Hematopoietic multipotent progenitor cell treated with erythropoietin and hydrocortisone succinate and interleukin-3 and kit ligand, for 15 days (in vitro differentiated cells): ENCODE results near the gene SUGCT.

Experiments
- DNase-seq: peaks from one replicate; pipeline ENCODE4 v3.0.0-alpha.2; 2015; ENCODE audit warnings: low spot score

The SUGCT gene

GRCh38 chr7:40773656-40774055, 638.9 kb downstream of the SUGCT start:
- DNase-seq = no peak

DNA sequence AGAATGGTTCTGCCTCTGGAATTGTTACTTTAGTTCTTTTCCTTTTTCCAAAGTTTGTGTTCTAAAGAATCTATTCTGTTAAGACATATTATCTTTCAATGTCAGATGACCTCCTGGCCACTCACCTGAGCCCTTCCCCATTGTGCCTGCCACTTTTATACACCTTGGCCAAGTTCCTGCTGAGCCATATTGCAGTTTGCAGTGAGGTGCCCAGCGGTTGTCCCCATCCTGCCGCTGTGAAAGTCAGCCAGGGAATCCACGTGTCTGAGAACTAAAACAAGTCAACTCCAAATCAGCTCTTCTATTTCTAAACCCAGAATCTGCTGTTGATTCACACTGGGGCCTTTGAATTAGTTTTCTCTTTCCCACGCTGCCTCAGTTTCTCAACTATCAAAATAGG, 641.1 kb downstream of the SUGCT start:
- no peak for DNase-seq

- no peak for DNase-seq
These were observed 643.0 kb downstream of the SUGCT start for GRCh38 chr7:40777730-40778312.

- no peak for DNase-seq
These were observed 645.7 kb downstream of the SUGCT start for GRCh38 chr7:40780460-40780859.

DNA sequence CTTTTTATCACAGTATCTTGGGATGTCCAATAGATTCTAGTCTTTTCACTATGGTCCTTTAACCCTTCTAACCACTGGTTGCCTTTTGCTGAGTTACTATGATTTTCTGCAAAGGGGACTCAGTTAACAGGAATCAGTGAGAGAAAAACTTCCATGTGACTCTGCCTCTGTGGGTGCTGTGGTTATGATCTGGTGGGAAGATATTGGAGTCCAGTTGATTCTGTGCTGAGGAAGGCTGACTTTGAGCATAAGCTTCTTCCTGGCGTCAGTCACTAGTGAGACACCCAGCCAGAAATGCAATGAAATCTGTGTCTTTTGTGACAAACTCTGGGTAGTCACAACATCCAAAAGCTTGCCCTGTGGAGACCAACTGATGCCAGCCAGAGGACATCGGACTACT, 648.0 kb downstream of the SUGCT start:
- no peak for DNase-seq

DNA sequence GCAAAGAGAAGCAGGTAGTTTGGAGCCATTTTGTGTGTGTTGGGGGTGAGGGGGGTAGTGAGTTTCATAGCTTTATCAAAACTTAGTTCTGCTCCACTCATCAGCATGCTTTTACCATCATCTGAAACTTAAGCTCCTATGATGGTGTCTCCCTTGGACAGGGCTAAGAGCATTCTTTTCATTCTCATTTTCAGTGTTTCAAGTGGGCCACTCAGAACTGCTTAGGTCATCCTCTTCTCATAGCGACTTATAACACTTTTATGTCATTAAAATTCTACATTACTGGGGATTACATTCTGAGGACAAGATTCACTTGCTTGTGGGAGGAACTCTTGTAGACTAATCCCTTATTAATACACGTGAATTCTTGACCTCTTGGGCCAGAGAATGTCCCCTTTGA, 649.4 kb downstream of the SUGCT start:
- no peak for DNase-seq

- no peak for DNase-seq
These were observed 652.1 kb downstream of the SUGCT start for GRCh38 chr7:40786909-40787308.

DNA sequence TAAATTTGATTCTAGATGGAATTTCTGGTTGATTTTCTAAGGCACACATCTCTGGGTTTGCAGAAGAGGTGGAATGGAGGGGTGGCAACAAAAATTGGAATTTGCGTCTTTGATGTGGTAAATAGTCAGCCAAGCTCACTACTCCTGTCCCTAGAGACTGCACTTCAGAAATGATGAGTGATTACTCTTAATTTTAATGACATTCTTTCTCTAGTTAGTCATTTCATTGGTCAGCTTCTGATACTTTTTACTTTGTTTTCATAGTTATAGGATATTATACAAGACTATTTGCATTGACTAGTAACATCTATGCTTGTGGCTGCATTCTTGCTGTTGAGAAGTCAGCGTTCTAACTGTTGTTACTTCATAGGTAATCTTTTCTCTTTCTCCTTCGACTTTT, 658.3 kb downstream of the SUGCT start:
- no peak for DNase-seq

DNA sequence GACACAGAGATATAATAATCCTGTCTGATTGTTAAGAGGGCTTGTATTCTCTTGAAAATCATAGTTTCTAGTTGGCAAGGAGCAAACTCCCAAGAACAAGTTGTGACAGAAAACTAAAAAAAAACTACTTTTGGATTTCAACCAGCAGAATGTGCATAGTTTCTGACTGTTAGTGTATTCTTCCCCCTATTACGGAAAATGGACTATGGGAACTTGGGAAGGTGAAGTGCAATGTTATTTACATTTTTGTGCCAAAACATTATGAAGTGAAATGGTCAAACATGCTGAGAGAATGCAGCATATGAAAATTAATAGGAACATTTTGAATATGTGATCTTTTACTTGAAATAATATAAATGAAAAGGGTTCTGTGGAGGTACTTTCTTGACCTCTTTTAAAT, 660.8 kb downstream of the SUGCT start:
- DNase-seq = no peak

GRCh38 chr7:40796723-40797122, 661.9 kb downstream of the SUGCT start:
- no peak for DNase-seq

GRCh38 chr7:40798613-40799012, 663.8 kb downstream of the SUGCT start:
- no peak for DNase-seq

DNA sequence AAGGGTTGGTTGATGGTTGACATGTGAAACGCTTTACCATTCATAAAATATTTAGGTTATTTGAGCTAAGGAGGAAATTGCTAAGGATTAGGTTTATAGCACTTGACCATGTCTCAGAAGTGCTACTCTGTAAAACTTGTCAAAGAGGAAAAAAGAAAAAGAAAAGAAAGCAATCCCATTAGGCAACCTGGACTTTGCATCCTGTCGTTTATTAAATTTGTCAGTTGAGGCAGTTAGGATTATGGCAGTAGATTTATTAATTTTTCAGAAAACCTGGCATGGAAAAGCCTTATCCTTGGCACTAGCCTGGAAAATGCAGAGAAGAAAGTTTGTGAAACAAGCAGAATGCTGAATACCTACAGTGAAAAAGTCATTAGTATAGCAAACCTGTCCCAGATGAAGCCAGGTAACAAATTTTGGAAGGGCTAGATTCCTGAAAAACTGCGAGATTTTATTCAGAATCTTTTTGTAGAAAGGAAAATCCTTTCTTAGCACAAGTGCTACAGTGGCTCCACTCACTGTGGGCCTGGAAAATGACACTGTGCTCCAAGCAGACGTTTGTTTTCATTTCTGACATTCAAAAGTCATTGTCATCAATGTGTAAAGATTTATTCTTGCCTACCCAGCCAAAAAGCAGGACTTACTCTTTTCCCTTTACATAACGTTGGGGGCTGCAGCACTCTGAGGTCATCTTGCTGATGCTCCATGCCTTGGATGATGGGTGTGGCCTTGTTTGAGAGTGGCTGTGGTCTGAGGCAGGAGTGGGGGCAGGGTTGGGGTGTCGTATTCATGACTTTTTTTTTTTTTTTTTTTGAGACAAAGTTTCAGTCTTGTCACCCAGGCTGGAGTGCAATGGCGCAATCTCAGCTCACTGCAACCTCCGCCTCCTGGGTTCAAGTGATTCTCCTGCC, 664.9 kb downstream of the SUGCT start:
- no peak for DNase-seq

DNA sequence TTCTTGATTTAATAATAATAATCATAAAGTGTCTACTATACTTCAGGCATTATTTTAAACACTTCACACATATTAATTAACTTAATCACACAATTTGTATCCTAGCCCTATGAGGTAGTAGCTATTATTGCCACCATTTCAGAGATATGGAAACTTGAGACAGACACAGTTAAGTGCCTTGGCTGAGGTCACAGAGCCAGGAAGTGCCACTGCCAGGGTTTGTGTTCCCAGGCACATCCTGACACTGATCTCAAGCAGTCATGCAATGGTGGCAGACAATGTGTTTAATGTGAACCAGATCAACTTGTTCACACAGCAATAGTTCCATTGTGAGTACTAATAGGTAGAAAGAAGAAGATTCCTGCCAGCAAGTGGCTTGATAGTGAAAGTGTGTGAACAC, 666.0 kb downstream of the SUGCT start:
- DNase-seq = no peak

GRCh38 chr7:40802497-40802896, 667.7 kb downstream of the SUGCT start:
- DNase-seq = no peak

- no peak for DNase-seq
These were observed 669.8 kb downstream of the SUGCT start for GRCh38 chr7:40804477-40805215.

DNA sequence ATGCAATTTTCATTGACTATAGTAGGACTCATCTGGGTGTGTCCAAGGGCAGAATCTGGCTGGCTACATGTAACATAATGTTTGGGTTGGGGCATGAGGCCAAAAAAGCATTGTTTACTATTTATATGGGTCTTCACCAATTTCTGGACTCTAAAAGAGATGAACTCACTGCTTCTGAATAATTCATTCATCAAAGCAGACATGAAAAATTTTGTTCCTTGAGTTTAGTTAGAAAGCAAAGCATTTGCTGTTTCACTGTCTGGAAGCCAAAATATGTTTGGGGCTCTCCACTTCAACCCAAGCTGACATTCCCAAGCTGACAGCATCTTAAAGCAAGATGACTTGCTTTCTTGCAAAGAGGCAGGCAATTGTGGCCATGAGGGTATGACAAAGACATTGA, 670.6 kb downstream of the SUGCT start:
- DNase-seq = no peak

DNA sequence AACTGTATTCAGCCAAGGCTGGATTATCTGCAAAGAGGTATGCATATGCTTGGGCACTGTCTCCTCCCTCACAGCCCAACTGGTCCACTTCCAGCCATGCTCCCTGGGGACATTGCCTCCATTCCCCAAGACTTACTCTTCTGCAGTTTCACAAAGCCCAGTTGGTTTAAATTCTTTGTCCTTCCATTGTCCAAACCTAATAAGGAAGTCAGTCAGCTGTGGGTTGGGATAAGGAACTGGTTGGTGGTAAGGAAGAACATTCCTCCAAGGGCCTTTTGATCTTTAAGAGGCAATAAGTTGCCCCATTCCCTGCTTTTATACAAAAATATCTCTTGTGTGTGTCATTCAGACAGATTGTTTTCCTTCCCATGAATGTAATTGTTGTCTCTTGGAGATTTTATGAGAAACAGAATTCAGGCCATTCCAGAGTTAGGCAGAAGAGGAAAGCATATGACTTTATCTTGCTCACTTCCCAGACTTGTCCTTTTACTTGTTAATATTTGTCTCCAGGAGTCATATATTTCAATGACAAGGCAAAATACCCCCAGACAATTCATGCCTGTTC, 673.7 kb downstream of the SUGCT start:
- DNase-seq = no peak

DNA sequence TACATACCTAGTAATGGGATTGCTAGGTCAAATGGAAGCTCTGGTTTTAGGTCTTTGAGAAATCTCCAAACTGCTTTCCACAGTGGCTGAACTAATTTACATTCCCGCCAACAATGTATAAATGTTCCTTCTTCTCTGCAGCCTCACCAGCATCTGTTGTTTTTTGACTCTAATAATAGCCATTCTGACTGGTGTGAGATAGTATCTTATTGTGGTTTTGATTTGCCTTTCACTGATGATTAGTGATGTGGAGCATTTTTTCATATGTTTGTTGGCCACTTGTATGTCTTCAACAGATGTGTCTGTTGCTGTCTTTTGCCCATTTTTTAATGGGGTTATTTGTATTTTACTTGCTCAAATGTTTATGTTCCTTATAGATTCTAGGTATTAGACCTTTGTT, 675.5 kb downstream of the SUGCT start:
- no peak for DNase-seq

DNA sequence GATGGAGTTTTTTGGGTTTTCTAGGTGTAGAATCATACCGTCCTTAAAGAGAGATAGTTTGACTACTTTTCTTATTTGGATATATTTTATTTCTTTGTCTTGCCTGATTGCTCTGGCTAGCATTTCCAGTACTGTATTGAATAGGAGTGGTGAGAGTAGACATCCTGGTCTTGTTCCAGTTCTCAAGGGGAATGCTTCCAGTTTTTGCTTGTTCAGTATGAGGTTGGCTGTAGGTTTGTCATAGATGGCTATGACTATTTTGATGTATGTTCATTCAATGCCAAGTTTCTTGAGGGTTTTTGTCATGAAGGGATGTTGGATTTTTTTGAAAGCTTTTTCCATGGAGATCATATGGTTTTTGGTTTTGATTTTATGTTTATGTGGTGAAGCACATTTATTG, 676.9 kb downstream of the SUGCT start:
- no peak for DNase-seq

DNA sequence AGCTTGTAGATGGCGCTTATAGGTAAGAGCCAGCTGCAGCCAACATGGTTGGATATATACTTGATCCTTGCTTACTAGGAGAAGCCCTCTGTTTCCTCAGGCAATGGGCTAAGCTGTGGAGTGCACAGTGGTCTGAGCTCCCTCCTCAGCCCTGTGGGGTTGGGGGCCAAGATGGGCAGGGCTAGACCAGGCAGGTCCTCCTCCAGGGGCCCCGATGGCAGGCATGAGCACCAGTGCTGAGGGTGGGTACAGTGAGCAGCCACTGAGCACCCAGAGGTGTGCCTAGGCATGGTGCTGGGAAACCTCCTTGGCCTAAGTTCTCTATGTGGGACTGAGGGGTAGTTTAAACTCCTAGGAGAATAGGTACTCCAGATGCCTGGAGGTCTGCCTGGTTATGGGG, 680.2 kb downstream of the SUGCT start:
- DNase-seq = no peak

GRCh38 chr7:40815512-40815911, 680.7 kb downstream of the SUGCT start:
- no peak for DNase-seq

DNA sequence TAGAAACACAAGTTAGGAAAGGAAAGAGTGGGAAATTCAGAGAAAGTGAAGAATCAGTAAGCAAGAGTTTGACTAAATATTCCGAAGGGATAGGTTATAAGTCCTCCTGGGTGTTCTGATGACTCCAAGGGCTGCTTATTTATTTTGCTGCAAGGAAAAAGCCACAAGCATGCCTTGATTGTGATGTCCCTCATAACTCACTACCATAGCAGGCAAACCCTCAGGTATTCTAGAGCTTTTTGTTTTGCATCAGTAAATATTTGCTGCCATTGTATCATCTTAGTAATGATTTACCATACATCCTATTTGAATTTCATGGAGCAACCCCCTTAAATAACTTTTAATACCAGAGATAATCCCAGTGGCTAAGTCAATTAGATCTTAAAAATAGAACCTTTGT, 688.1 kb downstream of the SUGCT start:
- DNase-seq = no peak

- no peak for DNase-seq
These were observed 689.7 kb downstream of the SUGCT start for GRCh38 chr7:40824461-40824860.
